Transverse colon (tissue), 4 donors: ENCODE results near the gene STEAP3.

Experiments used
- CTCF ChIP-seq, 5 experiments: fragments of 200-600 bp in 3 of 5; fragments of 450-650 bp in 2 of 5; sonication (generic) in 3 of 5; IDR thresholded peaks; 1 replicate in 2 of 5; 2 replicates in 3 of 5; pipeline ENCODE4 v1.5.1; 2016 to 2017; ENCODE audit warnings: antibody characterized with exemption in 5 of 5, inconsistent platforms in 3 of 5, mild to moderate bottlenecking in 2 of 5, moderate library complexity in 1 of 5
- POLR2AphosphoS5 ChIP-seq, 3 donors: sonication (generic); formaldehyde crosslinking; IDR thresholded peaks; one replicate each; pipeline ENCODE4 v1.6.1; 2016; ENCODE audit warnings: antibody characterized with exemption in 3 of 3

- no peak for TF ChIP-seq CTCF (IDR thresholded peaks at IDR 0.05)
- no peak for TF ChIP-seq POLR2AphosphoS5 (IDR thresholded peaks at IDR 0.05)
Observed at GRCh38 chr2:119283873-119284331, 60.3 kb downstream of the STEAP3 start.
